HepG2 (cell line): ENCODE data around the gene CHKA. TPM values are rescaled to one million over a fixed set of nuclear protein-coding genes. Genes with fewer than 3 reads are reported as not detected.

Experiments
- CERS6 ChIP-seq: sonication (generic); formaldehyde crosslinking; IDR thresholded peaks from 2 replicates; pipeline ENCODE4 v1.5.0; 2020; ENCODE audit warnings: missing genetic modification reagents
- GLMP ChIP-seq: sonication (generic); formaldehyde crosslinking; IDR thresholded peaks from 2 replicates; pipeline ENCODE4 v1.9.0; 2021; ENCODE audit warnings: missing genetic modification reagents, mild to moderate bottlenecking, borderline replicate concordance
- HOXA5 ChIP-seq: sonication (generic); formaldehyde crosslinking; IDR thresholded peaks from 2 replicates; pipeline ENCODE4 v1.4.0; 2020; ENCODE audit warnings: missing genetic modification reagents
- JUNB ChIP-seq: sonication (generic); formaldehyde crosslinking; IDR thresholded peaks from 2 replicates; pipeline ENCODE4 v1.8.0; 2022; ENCODE audit warnings: missing genetic modification reagents, mild to moderate bottlenecking, borderline replicate concordance
- MIER3 ChIP-seq: IDR thresholded peaks from 2 replicates; pipeline ENCODE4 v1.6.1; 2016; ENCODE audit warnings: missing compliant biosample characterization, borderline replicate concordance
- MXD3 ChIP-seq: IDR thresholded peaks from 2 replicates; pipeline ENCODE4 v1.6.1; 2016; ENCODE audit warnings: mild to moderate bottlenecking, missing biosample characterization, missing genetic modification reagents
- RAD51 ChIP-seq: fragments of 450-650 bp; IDR thresholded peaks from 2 replicates; pipeline ENCODE4 v1.6.1; 2016; ENCODE audit warnings: borderline replicate concordance
- RBFOX2 ChIP-seq: fragments of 200-400 bp; formaldehyde crosslinking; IDR thresholded peaks from 2 replicates; pipeline ENCODE4 v1.6.1; 2017; ENCODE audit warnings: low read depth, mild to moderate bottlenecking, low read length
- SIX1 ChIP-seq: sonication (generic); formaldehyde crosslinking; IDR thresholded peaks from 2 replicates; pipeline ENCODE4 v1.4.0; 2020; ENCODE audit warnings: missing genetic modification reagents, borderline replicate concordance
- SNAPC5 ChIP-seq: sonication (generic); formaldehyde crosslinking; IDR thresholded peaks from 2 replicates; pipeline ENCODE4 v1.8.1; 2023; ENCODE audit warnings: mild to moderate bottlenecking, missing genetic modification reagents, borderline replicate concordance
- SOX5 ChIP-seq: IDR thresholded peaks from 2 replicates; pipeline ENCODE4 v1.6.1; 2016; ENCODE audit warnings: borderline replicate concordance
- THAP11 ChIP-seq: IDR thresholded peaks from 2 replicates; pipeline ENCODE4 v1.6.1; 2016; ENCODE audit warnings: missing biosample characterization, missing genetic modification reagents
- ZBTB44 ChIP-seq: sonication (generic); formaldehyde crosslinking; IDR thresholded peaks from 2 replicates; pipeline ENCODE4 v1.4.0; 2020; ENCODE audit warnings: missing genetic modification reagents
- ZFP91 ChIP-seq: sonication (generic); formaldehyde crosslinking; IDR thresholded peaks from 2 replicates; pipeline ENCODE4 v1.9.0; 2022; ENCODE audit warnings: missing genetic modification reagents, mild to moderate bottlenecking, borderline replicate concordance
- ZNF12 ChIP-seq: sonication (generic); formaldehyde crosslinking; IDR thresholded peaks from 2 replicates; pipeline ENCODE4 v1.5.0; 2020; ENCODE audit warnings: missing genetic modification reagents
- ZNF274 ChIP-seq: sonication (generic); formaldehyde crosslinking; IDR thresholded peaks from 2 replicates; pipeline ENCODE4 v1.5.1; 2020; ENCODE audit warnings: mild to moderate bottlenecking, missing genetic modification reagents
- ZNF333 ChIP-seq: sonication (generic); formaldehyde crosslinking; IDR thresholded peaks from 2 replicates; pipeline ENCODE4 v1.4.0; 2020; ENCODE audit warnings: mild to moderate bottlenecking, missing genetic modification reagents, borderline replicate concordance
- ZNF451 ChIP-seq: sonication (generic); formaldehyde crosslinking; IDR thresholded peaks from 2 replicates; pipeline ENCODE4 v1.5.0; 2020; ENCODE audit warnings: mild to moderate bottlenecking, missing genetic modification reagents
- ZNF777 ChIP-seq: sonication (generic); formaldehyde crosslinking; IDR thresholded peaks from 2 replicates; pipeline ENCODE4 v1.4.0; 2020; ENCODE audit warnings: missing genetic modification reagents
- ZNF788 ChIP-seq: sonication (generic); formaldehyde crosslinking; IDR thresholded peaks from 2 replicates; pipeline ENCODE4 v1.5.0; 2020; ENCODE audit warnings: mild to moderate bottlenecking, missing genetic modification reagents, borderline replicate concordance
- ZNF841 ChIP-seq: sonication (generic); formaldehyde crosslinking; IDR thresholded peaks from 2 replicates; pipeline ENCODE4 v1.8.1; 2023; ENCODE audit warnings: missing genetic modification reagents, borderline replicate concordance
- polyA plus RNA-seq, 8 experiments: library from polyadenylated mRNA; depleted of rRNA in 3 of 8; stranded (reverse) in 7 of 8; unstranded in 1 of 8; fragments of >200 nt; fragmentation: Illumina TruSeq in 4 of 8; extraction: Trizol in 4 of 8; gene quantifications; 2 replicates each; pipeline versions ENCODE4 v1.2.1 to v1.2.3, GENCODE V29; 2011 to 2016; ENCODE audit warnings: low read depth in 4 of 8, missing spikeins in 1 of 8, mixed read lengths in 1 of 8; ENCODE audit not compliant: insufficient read depth in 1 of 8
- total RNA-seq, 5 experiments: library from RNA; depleted of rRNA; stranded (reverse); fragments of >200 nt; fragmentation: Illumina TruSeq; extraction: Trizol; gene quantifications; 2 replicates each; pipeline ENCODE4 v1.2.3, GENCODE V29; 2016; ENCODE audit warnings: low read depth in 1 of 5

Gene CHKA
- total and polyA plus RNA-seq, 2 of the 13 experiments (the other 11 are each of a cell fraction or from before 2014, with no cell fraction given), result 71.6 to 92.7 TPM

GRCh38 chr11:68010090-68011041 lies 110.8 kb downstream of the CHKA start, which contains the start of gene ALDH3B1 (continued):
- no peak for TF ChIP-seq SIX1 (CRISPR knock-in tag)
- peak; percentile 72; the same call in 1 of the 2 replicates for TF ChIP-seq ZNF788 (CRISPR knock-in tag)
- TF ChIP-seq JUNB (CRISPR knock-in tag), result no peak
- TF ChIP-seq SOX5 (CRISPR knock-in tag), result no peak; the same call in 1 of the 2 replicates
- TF ChIP-seq RAD51, result no peak
- peak; percentile 71; the same call in 1 of the 2 replicates for TF ChIP-seq RBFOX2
- TF ChIP-seq ZNF12 (CRISPR knock-in tag), result no peak
- no peak for TF ChIP-seq SNAPC5
- TF ChIP-seq ZBTB44 (CRISPR knock-in tag), result no peak
- no peak for TF ChIP-seq CERS6
- TF ChIP-seq MIER3 (CRISPR knock-in tag), result no peak
- no peak for TF ChIP-seq ZNF274 (CRISPR knock-in tag)
- TF ChIP-seq ZNF333 (CRISPR knock-in tag), result no peak
- peak; percentile 76; the same call in 1 of the 2 replicates for TF ChIP-seq ZFP91
- no peak for TF ChIP-seq THAP11 (CRISPR knock-in tag)
- no peak; the same call in 1 of the 2 replicates for TF ChIP-seq HOXA5 (CRISPR knock-in tag)
- no peak for TF ChIP-seq GLMP (CRISPR knock-in tag)
- TF ChIP-seq ZNF841, result no peak
- TF ChIP-seq ZNF777 (CRISPR knock-in tag), result 0 out of 2 replicates have a peak, but pooled peaks have one; percentile 40
- TF ChIP-seq MXD3 (CRISPR knock-in tag), result peak; percentile 68; the same call in 1 of the 2 replicates
- TF ChIP-seq ZNF451 (CRISPR knock-in tag), result no peak
